Progenitor cell of endocrine pancreas (in vitro differentiated cells): ENCODE measurements around the gene GSTM4. TPM values are rescaled to one million over a fixed set of nuclear protein-coding genes. Genes with fewer than 3 reads are reported as not detected.
"Not testable (repeated sequence)": the region's sequence is repeated elsewhere in the genome, so short reads cannot be mapped to it uniquely, and the experiment has no call there.

Source experiments
- DNase-seq: peaks from one replicate; pipeline ENCODE4 v3.0.0; 2021; ENCODE audit warnings: low spot score; ENCODE audit not compliant: unreplicated experiment
- H3K27ac Mint-ChIP-seq: 2 replicates; pipeline ENCODE4 v1.8.0; 2021; ENCODE audit warnings: mild to moderate bottlenecking, moderate library complexity, mixed read lengths
- H3K27me3 Mint-ChIP-seq: 2 replicates; pipeline ENCODE4 v1.8.0; 2021; ENCODE audit warnings: mixed read lengths
- H3K36me3 Mint-ChIP-seq: 2 replicates; pipeline ENCODE4 v1.8.0; 2022; ENCODE audit warnings: mixed read lengths; ENCODE audit not compliant: insufficient read depth
- H3K4me1 Mint-ChIP-seq: 2 replicates; pipeline ENCODE4 v1.8.0; 2021; ENCODE audit warnings: low read depth, mixed read lengths
- H3K4me3 Mint-ChIP-seq: 2 replicates; pipeline ENCODE4 v1.8.0; 2021; ENCODE audit warnings: low read depth, mild to moderate bottlenecking, moderate library complexity, mixed read lengths
- H3K9me3 Mint-ChIP-seq: 2 replicates; pipeline ENCODE4 v1.8.0; 2021; ENCODE audit warnings: low read depth, mixed read lengths
- CTCF ChIP-seq: fragments of 200-600 bp; sonication (generic); IDR thresholded peaks from one replicate; pipeline ENCODE4 v1.5.0; 2021; ENCODE audit warnings: antibody characterized with exemption, mild to moderate bottlenecking; ENCODE audit not compliant: unreplicated experiment
- total RNA-seq: library from RNA; stranded (reverse); gene quantifications from 2 replicates; pipeline ENCODE4 v1.2.1, GENCODE V29; 2021

Gene GSTM4
- total RNA-seq, 1 donor from 2014 or later: 21.0 TPM

GRCh38 chr1:109657970-109658369, 2.1 kb downstream of the GSTM4 start:
- DNase-seq: no peak
- Mint-ChIP-seq H3K36me3 (peaks cover 10% of the 10 kb centered on the region), H3K9me3 (no peaks in the 10 kb centered on the region), H3K4me3 (peak overlapping the region; percentile 37), H3K27me3 (peaks cover 15% of the 10 kb centered on the region), H3K4me1 (peaks cover 13% of the 10 kb centered on the region), H3K27ac (no peak overlapping the region)
- TF ChIP-seq CTCF: no peak

GRCh38 chr1:109658533-109659042, 2.7 kb downstream of the GSTM4 start:
- H3K9me3 Mint-ChIP-seq: no peaks in the 10 kb centered on the region
- peaks cover 10% of the 10 kb centered on the region for H3K4me1 Mint-ChIP-seq

GRCh38 chr1:109659145-109659544, 3.2 kb downstream of the GSTM4 start:
- DNase-seq: no peak
- Mint-ChIP-seq H3K27me3 (peaks cover 7% of the 10 kb centered on the region), H3K9me3 (no peaks in the 10 kb centered on the region), H3K4me1 (peaks cover 9% of the 10 kb centered on the region), H3K27ac (no peak overlapping the region), H3K36me3 (peaks cover 10% of the 10 kb centered on the region), H3K4me3 (no peak overlapping the region)
- TF ChIP-seq CTCF: no peak

More at GRCh38 chr1:109658533-109659042, 2.7 kb downstream of the GSTM4 start:
- peak overlapping the region; percentile 37 for H3K4me3 Mint-ChIP-seq
- peaks cover 10% of the 10 kb centered on the region for H3K36me3 Mint-ChIP-seq
- peaks cover 9% of the 10 kb centered on the region for H3K27me3 Mint-ChIP-seq
- DNase-seq: no peak
- no peak for TF ChIP-seq CTCF
- H3K27ac Mint-ChIP-seq: no peak overlapping the region

- H3K4me1 Mint-ChIP-seq: peaks cover 5% of the 10 kb centered on the region
- H3K27me3 Mint-ChIP-seq: no peaks in the 10 kb centered on the region
- H3K27ac Mint-ChIP-seq: peak overlapping the region; percentile 41
- no peaks in the 10 kb centered on the region for H3K9me3 Mint-ChIP-seq
- H3K4me3 Mint-ChIP-seq: no peak overlapping the region
- no peak for DNase-seq
- TF ChIP-seq CTCF: no peak
- H3K36me3 Mint-ChIP-seq: peaks cover 10% of the 10 kb centered on the region
Measured at GRCh38 chr1:109659997-109660690, 4.2 kb downstream of the GSTM4 start.

- H3K4me1 Mint-ChIP-seq, H3K27ac Mint-ChIP-seq, DNase-seq, H3K27me3 Mint-ChIP-seq, H3K9me3 Mint-ChIP-seq, H3K4me3 Mint-ChIP-seq: not testable (repeated sequence)
- H3K36me3 Mint-ChIP-seq: peaks cover 12% of the 10 kb centered on the region
Measured at GRCh38 chr1:109660691-109661026, 4.8 kb downstream of the GSTM4 start.

- Mint-ChIP-seq H3K4me3 (no peak overlapping the region), H3K27me3 (no peaks in the 10 kb centered on the region), H3K4me1 (peaks cover 3% of the 10 kb centered on the region), H3K36me3 (peaks cover 12% of the 10 kb centered on the region), H3K27ac (no peak overlapping the region), H3K9me3 (no peaks in the 10 kb centered on the region)
- TF ChIP-seq CTCF: no peak
- no peak for DNase-seq
Measured at GRCh38 chr1:109661391-109661790, 5.5 kb downstream of the GSTM4 start.
